C4-2B (cell line): ENCODE measurements around the gene VPS13A.
A peak's percentile ranks its signal among the peaks of the same experiment; 100 is the strongest.

Experiments used
- H3K27ac ChIP-seq: fragments of 450-650 bp; 2 replicates; pipeline ENCODE4 v1.5.1; 2017
- CTCF ChIP-seq: fragments of 450-650 bp; conservative IDR thresholded peaks from 2 replicates; pipeline ENCODE4 v1.5.1; 2017; ENCODE audit warnings: mild to moderate bottlenecking
- ZFX ChIP-seq: fragments of 450-650 bp; IDR thresholded peaks from 2 replicates; pipeline ENCODE4 v1.6.1; 2017

Gene VPS13A

GRCh38 chr9:77271023-77271690, 93.8 kb downstream of the VPS13A start:
- H3K27ac ChIP-seq = no peak overlapping the region
- no peak for TF ChIP-seq CTCF

GRCh38 chr9:77276799-77277198, 99.5 kb downstream of the VPS13A start:
- H3K27ac ChIP-seq = no peak overlapping the region; the same call in 1 of the 2 replicates
- TF ChIP-seq CTCF (peak; percentile 32), ZFX (no peak)

GRCh38 chr9:77277719-77278118, 100.4 kb downstream of the VPS13A start:
- peak overlapping the region; percentile 52 for H3K27ac ChIP-seq
- TF ChIP-seq ZFX (no peak), CTCF (no peak)

- H3K27ac ChIP-seq = no peak overlapping the region
- TF ChIP-seq ZFX (no peak), CTCF (no peak)
Observed at GRCh38 chr9:77283991-77284390, 106.7 kb downstream of the VPS13A start.

GRCh38 chr9:77284616-77285015, 107.3 kb downstream of the VPS13A start:
- H3K27ac ChIP-seq = no peak overlapping the region

GRCh38 chr9:77290373-77290772, 113.0 kb downstream of the VPS13A start:
- no peak overlapping the region for H3K27ac ChIP-seq
- TF ChIP-seq ZFX = no peak
- no peak for TF ChIP-seq CTCF

More at GRCh38 chr9:77284616-77285015, 107.3 kb downstream of the VPS13A start:
- TF ChIP-seq ZFX (no peak), CTCF (no peak)

GRCh38 chr9:77291714-77292113, 114.4 kb downstream of the VPS13A start:
- H3K27ac ChIP-seq = no peak overlapping the region
- TF ChIP-seq ZFX (no peak), CTCF (peak; percentile 72)
